IMR-90 (cell line): Measurements from ENCODE around the gene KIF13A.

Experiments
- CEBPB ChIP-seq: IDR thresholded peaks from 2 replicates; pipeline ENCODE4 v1.6.1; 2012; ENCODE audit warnings: low read depth, low read length, improper control_type of control experiment
- FOS ChIP-seq: fragments of 150-350 bp; IDR thresholded peaks from 2 replicates; pipeline ENCODE4 v1.6.1; 2016; ENCODE audit warnings: low read depth, low read length
- MAZ ChIP-seq: IDR thresholded peaks from 2 replicates; pipeline ENCODE4 v1.6.1; 2012; ENCODE audit warnings: low read depth, mild to moderate bottlenecking, low read length, improper control_type of control experiment, moderate library complexity, borderline replicate concordance
- MXI1 ChIP-seq: IDR thresholded peaks from 2 replicates; pipeline ENCODE4 v1.6.1; 2012; ENCODE audit warnings: low read depth, mild to moderate bottlenecking, low read length, moderate library complexity, borderline replicate concordance
- NFE2L2 ChIP-seq: fragments of 150-350 bp; IDR thresholded peaks from 2 replicates; pipeline ENCODE4 v1.6.1; 2016; ENCODE audit warnings: low read depth, mild to moderate bottlenecking, low read length
- POLR2A ChIP-seq: IDR thresholded peaks from 2 replicates; pipeline ENCODE4 v1.6.1; 2012; ENCODE audit warnings: mild to moderate bottlenecking, low read depth, low read length
- RAD21 ChIP-seq: IDR thresholded peaks from 2 replicates; pipeline ENCODE4 v1.6.1; 2012; ENCODE audit warnings: low read length, improper control_type of control experiment
- SMC3 ChIP-seq: fragments of 150-350 bp; IDR thresholded peaks from 2 replicates; pipeline ENCODE4 v1.6.1; 2016; ENCODE audit warnings: low read depth, mild to moderate bottlenecking, antibody characterized with exemption, low read length, moderate library complexity
- TF ChIP-seq, protein P1 (sequence below): conservative IDR thresholded peaks from 2 replicates; pipeline ENCODE4 v1.5.1; 2012; ENCODE audit warnings: mild to moderate bottlenecking, low read depth, low read length, improper control_type of control experiment
- TF ChIP-seq, protein P2 (sequence below): fragments of 150-350 bp; IDR thresholded peaks from 2 replicates; pipeline ENCODE4 v1.6.1; 2017; ENCODE audit warnings: mild to moderate bottlenecking, antibody characterized with exemption, low read length, low read depth

GRCh38 chr6:17842014-17842776, 145.2 kb downstream of the KIF13A start:
- no peak for TF ChIP-seq POLR2A
- TF ChIP-seq FOS: no peak
- TF ChIP-seq RAD21: no peak
- TF ChIP-seq, protein P1, sequence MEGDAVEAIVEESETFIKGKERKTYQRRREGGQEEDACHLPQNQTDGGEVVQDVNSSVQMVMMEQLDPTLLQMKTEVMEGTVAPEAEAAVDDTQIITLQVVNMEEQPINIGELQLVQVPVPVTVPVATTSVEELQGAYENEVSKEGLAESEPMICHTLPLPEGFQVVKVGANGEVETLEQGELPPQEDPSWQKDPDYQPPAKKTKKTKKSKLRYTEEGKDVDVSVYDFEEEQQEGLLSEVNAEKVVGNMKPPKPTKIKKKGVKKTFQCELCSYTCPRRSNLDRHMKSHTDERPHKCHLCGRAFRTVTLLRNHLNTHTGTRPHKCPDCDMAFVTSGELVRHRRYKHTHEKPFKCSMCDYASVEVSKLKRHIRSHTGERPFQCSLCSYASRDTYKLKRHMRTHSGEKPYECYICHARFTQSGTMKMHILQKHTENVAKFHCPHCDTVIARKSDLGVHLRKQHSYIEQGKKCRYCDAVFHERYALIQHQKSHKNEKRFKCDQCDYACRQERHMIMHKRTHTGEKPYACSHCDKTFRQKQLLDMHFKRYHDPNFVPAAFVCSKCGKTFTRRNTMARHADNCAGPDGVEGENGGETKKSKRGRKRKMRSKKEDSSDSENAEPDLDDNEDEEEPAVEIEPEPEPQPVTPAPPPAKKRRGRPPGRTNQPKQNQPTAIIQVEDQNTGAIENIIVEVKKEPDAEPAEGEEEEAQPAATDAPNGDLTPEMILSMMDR: no peak
- TF ChIP-seq CEBPB: no peak
- no peak for TF ChIP-seq MAZ
- TF ChIP-seq MXI1: no peak
- TF ChIP-seq SMC3: no peak
- TF ChIP-seq NFE2L2: no peak
- TF ChIP-seq, protein P2, sequence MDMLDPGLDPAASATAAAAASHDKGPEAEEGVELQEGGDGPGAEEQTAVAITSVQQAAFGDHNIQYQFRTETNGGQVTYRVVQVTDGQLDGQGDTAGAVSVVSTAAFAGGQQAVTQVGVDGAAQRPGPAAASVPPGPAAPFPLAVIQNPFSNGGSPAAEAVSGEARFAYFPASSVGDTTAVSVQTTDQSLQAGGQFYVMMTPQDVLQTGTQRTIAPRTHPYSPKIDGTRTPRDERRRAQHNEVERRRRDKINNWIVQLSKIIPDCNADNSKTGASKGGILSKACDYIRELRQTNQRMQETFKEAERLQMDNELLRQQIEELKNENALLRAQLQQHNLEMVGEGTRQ: no peak
